ENCODE measurements around the gene SLAIN1. TPM values are rescaled to one million over a fixed set of nuclear protein-coding genes. Genes with fewer than 3 reads are reported as not detected.

SLAIN1 gene
- total RNA-seq, 2 experiments from 2014 or later = 26.5 to 32.0 TPM

DNA sequence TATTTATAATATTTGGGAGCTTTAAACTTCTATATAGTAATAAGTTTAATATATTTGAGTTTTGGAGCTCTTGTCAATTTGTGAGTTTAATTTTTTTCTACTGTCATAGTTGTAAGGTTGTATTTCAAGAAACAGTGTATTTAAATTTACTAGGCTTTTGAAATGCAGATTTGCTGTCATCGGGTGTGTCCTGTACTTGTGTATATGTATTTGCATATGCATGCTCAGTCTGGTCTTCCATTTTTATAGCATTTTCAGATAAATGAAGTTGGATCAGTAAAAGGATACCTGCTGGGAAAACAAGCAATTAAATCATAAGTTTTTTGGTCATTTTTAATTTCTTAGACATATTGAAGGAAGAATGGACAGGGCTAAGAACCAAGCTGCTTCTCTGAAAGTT, 33.1 kb downstream of the SLAIN1 start:
- Mint-ChIP-seq H3K4me1 (ENCODE audit: low read depth) (peaks cover 30% of the 10 kb centered on the region), H3K4me3 (no peak overlapping the region), H3K36me3 (ENCODE audit: low read depth) (peaks cover 21% of the 10 kb centered on the region), H3K27ac (no peak overlapping the region), H3K9me3 (no peaks in the 10 kb centered on the region), H3K27me3 (no peaks in the 10 kb centered on the region)
- ATAC-seq (no peak), DNase-seq (no peak)
- intact Hi-C loops (cut with micrococcal nuclease) = loop anchor here (5.0 kb wide), 1 partner anchor 33 kb away; the partner anchor contains the start of gene SLAIN1
- CTCF ChIA-PET = interaction anchor here (0.8 to 1.1 kb wide), 3 partner anchors 34 to 237 kb away, joined by 3 read pairs; no protein-coding TSS in a partner anchor
- POLR2A ChIA-PET = no interaction called here
- TF ChIP-seq, protein P1, sequence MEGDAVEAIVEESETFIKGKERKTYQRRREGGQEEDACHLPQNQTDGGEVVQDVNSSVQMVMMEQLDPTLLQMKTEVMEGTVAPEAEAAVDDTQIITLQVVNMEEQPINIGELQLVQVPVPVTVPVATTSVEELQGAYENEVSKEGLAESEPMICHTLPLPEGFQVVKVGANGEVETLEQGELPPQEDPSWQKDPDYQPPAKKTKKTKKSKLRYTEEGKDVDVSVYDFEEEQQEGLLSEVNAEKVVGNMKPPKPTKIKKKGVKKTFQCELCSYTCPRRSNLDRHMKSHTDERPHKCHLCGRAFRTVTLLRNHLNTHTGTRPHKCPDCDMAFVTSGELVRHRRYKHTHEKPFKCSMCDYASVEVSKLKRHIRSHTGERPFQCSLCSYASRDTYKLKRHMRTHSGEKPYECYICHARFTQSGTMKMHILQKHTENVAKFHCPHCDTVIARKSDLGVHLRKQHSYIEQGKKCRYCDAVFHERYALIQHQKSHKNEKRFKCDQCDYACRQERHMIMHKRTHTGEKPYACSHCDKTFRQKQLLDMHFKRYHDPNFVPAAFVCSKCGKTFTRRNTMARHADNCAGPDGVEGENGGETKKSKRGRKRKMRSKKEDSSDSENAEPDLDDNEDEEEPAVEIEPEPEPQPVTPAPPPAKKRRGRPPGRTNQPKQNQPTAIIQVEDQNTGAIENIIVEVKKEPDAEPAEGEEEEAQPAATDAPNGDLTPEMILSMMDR (IDR thresholded peaks at IDR 0.05) = no peak

DNA sequence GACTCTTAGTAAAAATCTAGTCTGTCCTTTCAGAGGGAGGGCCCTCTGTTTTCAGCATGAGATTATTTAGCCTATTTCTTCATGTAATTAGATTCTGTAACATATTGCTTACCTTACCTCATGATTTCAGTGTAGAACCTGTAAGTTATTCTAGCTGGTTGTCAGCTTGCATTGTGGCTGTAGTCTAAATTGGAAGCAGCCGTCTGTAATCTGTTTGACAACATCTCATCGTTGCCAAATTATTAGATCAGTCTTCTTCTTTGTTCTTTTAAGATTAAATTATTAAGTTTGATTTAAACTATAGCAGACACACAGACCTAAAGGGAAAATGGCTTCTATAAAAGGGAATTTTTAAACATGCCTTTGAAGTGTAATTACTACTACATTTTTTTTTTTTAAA, 34.8 kb downstream of the SLAIN1 start:
- intact Hi-C loops (cut with micrococcal nuclease) = loop anchor here (5.0 kb wide), 1 partner anchor 35 kb away; the partner anchor contains the start of gene SLAIN1
- Mint-ChIP-seq H3K4me3 (no peak overlapping the region), H3K9me3 (no peaks in the 10 kb centered on the region), H3K36me3 (ENCODE audit: low read depth) (peaks cover 21% of the 10 kb centered on the region), H3K27ac (no peak overlapping the region), H3K4me1 (ENCODE audit: low read depth) (peaks cover 28% of the 10 kb centered on the region), H3K27me3 (no peaks in the 10 kb centered on the region)
- POLR2A ChIA-PET = no interaction called here
- DNase-seq = no peak
- CTCF ChIA-PET = interaction anchor here (1.0 kb wide), 1 partner anchor 17 kb away, joined by 3 read pairs; no protein-coding TSS in a partner anchor
- TF ChIP-seq, protein P1 (IDR thresholded peaks at IDR 0.05) = no peak
- ATAC-seq = no peak

DNA sequence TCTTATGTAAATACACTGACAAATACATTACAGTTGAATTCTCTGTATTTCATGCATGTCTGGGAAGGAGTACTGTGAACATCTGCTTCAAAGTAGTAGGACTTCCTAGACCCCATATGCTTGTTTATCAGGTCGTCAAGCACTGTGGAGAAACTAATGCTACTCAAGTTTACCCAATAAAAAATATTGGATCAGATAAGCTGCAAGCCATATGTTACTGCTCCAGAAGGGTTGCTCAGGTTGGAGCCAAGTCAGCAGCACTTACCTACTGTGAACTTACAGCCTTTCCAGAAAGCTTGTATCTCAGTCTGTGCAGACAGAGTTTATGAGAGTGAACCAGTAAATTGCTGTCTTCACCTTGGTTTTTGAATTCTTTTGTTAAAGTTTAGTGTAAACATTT, 36.2 kb downstream of the SLAIN1 start:
- intact Hi-C loops (cut with micrococcal nuclease) = loop anchor here (5.0 kb wide), 1 partner anchor 36 kb away; the partner anchor contains the start of gene SLAIN1
- H3K27ac Mint-ChIP-seq = no peak overlapping the region
- no peak for ATAC-seq
- TF ChIP-seq, protein P1 (IDR thresholded peaks at IDR 0.05) = no peak
- POLR2A ChIA-PET = no interaction called here
- peaks cover 18% of the 10 kb centered on the region for H3K36me3 Mint-ChIP-seq (ENCODE audit: low read depth)
- no peaks in the 10 kb centered on the region for H3K9me3 Mint-ChIP-seq
- no peaks in the 10 kb centered on the region for H3K27me3 Mint-ChIP-seq
- DNase-seq = no peak
- CTCF ChIA-PET = interaction anchor here (0.9 to 1.3 kb wide), 2 partner anchors 8 to 255 kb away, joined by 3 to 4 read pairs; no protein-coding TSS in a partner anchor
- no peak overlapping the region for H3K4me3 Mint-ChIP-seq
- peaks cover 21% of the 10 kb centered on the region for H3K4me1 Mint-ChIP-seq (ENCODE audit: low read depth)

DNA sequence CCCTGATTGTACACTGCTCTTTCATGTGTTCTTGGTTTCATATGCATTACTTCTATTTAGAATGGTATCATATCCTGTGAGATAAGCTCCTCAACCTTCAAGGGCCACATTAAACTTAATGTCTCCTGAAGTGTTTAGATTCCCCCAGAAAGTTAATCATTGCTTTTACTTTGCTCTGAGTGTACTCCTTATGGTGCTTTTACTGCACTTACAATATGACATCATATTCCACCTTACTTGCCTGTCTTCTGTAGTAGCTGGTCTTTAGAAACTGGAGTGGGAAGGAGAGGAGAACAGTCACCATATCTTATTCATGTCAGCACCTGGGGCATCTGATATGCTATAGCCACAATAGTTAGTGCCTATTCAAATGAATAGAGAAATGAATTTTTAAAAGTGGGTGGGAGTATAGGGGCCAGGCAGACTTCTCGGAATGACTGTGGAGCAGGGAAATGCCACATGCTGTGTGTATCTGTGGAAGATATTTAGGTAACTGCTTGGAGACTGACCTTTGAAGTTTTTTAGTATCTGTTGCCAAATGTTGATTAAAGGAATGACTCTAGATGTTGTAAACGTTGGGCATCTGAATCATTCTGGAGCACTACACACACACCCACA, 40.2 kb downstream of the SLAIN1 start:
- CTCF ChIA-PET = interaction anchor here (1.2 to 2.1 kb wide), 2 partner anchors 12 to 40 kb away, joined by 3 to 4 read pairs; partner anchors contain the start of gene SLAIN1
- POLR2A ChIA-PET = no interaction called here

More for the DNA sequence above, 40.2 kb downstream of the SLAIN1 start:
- peak; percentile 7 for DNase-seq
- Mint-ChIP-seq H3K27ac (no peak overlapping the region), H3K9me3 (no peaks in the 10 kb centered on the region), H3K36me3 (ENCODE audit: low read depth) (peaks cover under 1% of the 10 kb centered on the region), H3K4me3 (no peak overlapping the region), H3K27me3 (no peaks in the 10 kb centered on the region), H3K4me1 (ENCODE audit: low read depth) (peaks cover 17% of the 10 kb centered on the region)
- TF ChIP-seq, protein P1 (IDR thresholded peaks at IDR 0.05) = no peak
- intact Hi-C loops (cut with micrococcal nuclease) = no loop called here
- ATAC-seq = peak; percentile 83

Measured in activated CD8-positive, alpha-beta T cell treated with anti-CD3 and anti-CD28 coated beads for 36 hours (primary cell).